HepG2 (cell line): ENCODE data around the gene PRIMA1. TPM values are rescaled to one million over a fixed set of nuclear protein-coding genes. Genes with fewer than 3 reads are reported as not detected.

ENCODE experiments used
- AKNA ChIP-seq: sonication (generic); formaldehyde crosslinking; IDR thresholded peaks from 2 replicates; pipeline ENCODE4 v1.4.0; 2020; ENCODE audit warnings: missing genetic modification reagents, borderline replicate concordance
- ARID5B ChIP-seq: IDR thresholded peaks from 2 replicates; pipeline ENCODE4 v1.4.0; 2020; ENCODE audit warnings: mild to moderate bottlenecking, missing genetic modification reagents
- BATF2 ChIP-seq: sonication (generic); formaldehyde crosslinking; IDR thresholded peaks from 2 replicates; pipeline ENCODE4 v1.8.0; 2022; ENCODE audit warnings: mild to moderate bottlenecking, missing genetic modification reagents, moderate library complexity
- BRD4 ChIP-seq: sonication (generic); formaldehyde crosslinking; IDR thresholded peaks from 2 replicates; pipeline ENCODE4 v1.4.0; 2020; ENCODE audit warnings: missing genetic modification reagents
- DPF2 ChIP-seq: sonication (generic); formaldehyde crosslinking; IDR thresholded peaks from 2 replicates; pipeline ENCODE4 v1.4.0; 2020; ENCODE audit warnings: mild to moderate bottlenecking, low read depth, missing genetic modification reagents, borderline replicate concordance
- FIP1L1 ChIP-seq: fragments of 200-400 bp; formaldehyde crosslinking; IDR thresholded peaks from 2 replicates; pipeline ENCODE4 v1.6.1; 2018; ENCODE audit warnings: low read depth, mild to moderate bottlenecking, low read length, moderate library complexity, borderline replicate concordance; ENCODE audit not compliant: insufficient read depth
- GATA4 ChIP-seq: sonication (generic); IDR thresholded peaks from 2 replicates; pipeline ENCODE4 v1.6.1; 2016; ENCODE audit warnings: antibody characterized with exemption, low read depth, borderline replicate concordance
- HDAC1 ChIP-seq: sonication (generic); formaldehyde crosslinking; IDR thresholded peaks from 2 replicates; pipeline ENCODE4 v1.5.1; 2020; ENCODE audit warnings: mild to moderate bottlenecking, missing genetic modification reagents
- HNRNPUL1 ChIP-seq: fragments of 200-400 bp; formaldehyde crosslinking; IDR thresholded peaks from 2 replicates; pipeline ENCODE4 v1.6.1; 2017; ENCODE audit warnings: low read depth, mild to moderate bottlenecking, low read length, moderate library complexity
- SMAD3 ChIP-seq: sonication (generic); formaldehyde crosslinking; IDR thresholded peaks from 2 replicates; pipeline ENCODE4 v1.4.0; 2020; ENCODE audit warnings: missing genetic modification reagents
- SMARCC2 ChIP-seq: fragments of 450-650 bp; IDR thresholded peaks from 2 replicates; pipeline ENCODE4 v1.6.1; 2017; ENCODE audit warnings: antibody characterized with exemption, mild to moderate bottlenecking
- STAT5B ChIP-seq: sonication (generic); formaldehyde crosslinking; IDR thresholded peaks from 2 replicates; pipeline ENCODE4 v1.4.0; 2020; ENCODE audit warnings: missing genetic modification reagents
- ZBTB14 ChIP-seq: sonication (generic); formaldehyde crosslinking; IDR thresholded peaks from 2 replicates; pipeline ENCODE4 v1.4.0; 2020; ENCODE audit warnings: missing genetic modification reagents
- ZBTB26 ChIP-seq: IDR thresholded peaks from 2 replicates; pipeline ENCODE4 v1.6.1; 2016; ENCODE audit warnings: missing compliant biosample characterization, missing genetic modification reagents, borderline replicate concordance
- ZFAT ChIP-seq: sonication (generic); formaldehyde crosslinking; conservative IDR thresholded peaks from 2 replicates; pipeline ENCODE4 v1.8.1; 2023; ENCODE audit warnings: missing genetic modification reagents, inconsistent platforms
- ZFP62 ChIP-seq: sonication (generic); formaldehyde crosslinking; IDR thresholded peaks from 2 replicates; pipeline ENCODE4 v1.4.0; 2020; ENCODE audit warnings: missing genetic modification reagents
- ZNF263 ChIP-seq: sonication (generic); formaldehyde crosslinking; IDR thresholded peaks from 2 replicates; pipeline ENCODE4 v1.4.0; 2020; ENCODE audit warnings: missing genetic modification reagents
- ZNF672 ChIP-seq: sonication (generic); formaldehyde crosslinking; IDR thresholded peaks from 2 replicates; pipeline ENCODE4 v1.8.1; 2022; ENCODE audit warnings: missing genetic modification reagents
- ZSCAN31 ChIP-seq: sonication (generic); formaldehyde crosslinking; IDR thresholded peaks from 2 replicates; pipeline ENCODE4 v1.5.0; 2020; ENCODE audit warnings: low read depth, mild to moderate bottlenecking, missing genetic modification reagents
- polyA plus RNA-seq, 8 experiments: library from polyadenylated mRNA; depleted of rRNA in 3 of 8; stranded (reverse) in 7 of 8; unstranded in 1 of 8; fragments of >200 nt; fragmentation: Illumina TruSeq in 4 of 8; extraction: Trizol in 4 of 8; gene quantifications; 2 replicates each; pipeline versions ENCODE4 v1.2.1 to v1.2.3, GENCODE V29; 2011 to 2016; ENCODE audit warnings: low read depth in 4 of 8, missing spikeins in 1 of 8, mixed read lengths in 1 of 8; ENCODE audit not compliant: insufficient read depth in 1 of 8
- total RNA-seq, 5 experiments: library from RNA; depleted of rRNA; stranded (reverse); fragments of >200 nt; fragmentation: Illumina TruSeq; extraction: Trizol; gene quantifications; 2 replicates each; pipeline ENCODE4 v1.2.3, GENCODE V29; 2016; ENCODE audit warnings: low read depth in 1 of 5

PRIMA1 gene
- total and polyA plus RNA-seq, 2 of the 13 experiments (the other 11 are each of a cell fraction or from before 2014, with no cell fraction given), result 2.4 to 3.2 TPM

GRCh38 chr14:93778453-93778852 is 9.8 kb downstream of the PRIMA1 start (continued):
- TF ChIP-seq AKNA (CRISPR knock-in tag), result no peak
- TF ChIP-seq ZFP62 (CRISPR knock-in tag), result no peak
- TF ChIP-seq ZNF263 (CRISPR knock-in tag), result no peak
- peak; percentile 72; the same call in 1 of the 2 replicates for TF ChIP-seq DPF2
- TF ChIP-seq SMARCC2, result no peak
- no peak for TF ChIP-seq STAT5B (CRISPR knock-in tag)
- TF ChIP-seq FIP1L1, result no peak
- TF ChIP-seq BATF2, result no peak
- TF ChIP-seq HDAC1, result peak; percentile 38; the same call in 1 of the 2 replicates
- TF ChIP-seq ZSCAN31, result no peak
- TF ChIP-seq ZBTB26 (CRISPR knock-in tag), result no peak
- TF ChIP-seq ZNF672 (CRISPR knock-in tag), result no peak
- no peak for TF ChIP-seq ZBTB14
- no peak for TF ChIP-seq BRD4 (CRISPR knock-in tag)
- TF ChIP-seq ZFAT (CRISPR knock-in tag), result no peak
- TF ChIP-seq ARID5B, result peak; percentile 92
- TF ChIP-seq HNRNPUL1, result no peak
- TF ChIP-seq GATA4, result peak; percentile 70; the same call in 1 of the 2 replicates
- TF ChIP-seq SMAD3 (CRISPR knock-in tag), result 0 out of 2 replicates have a peak, but pooled peaks have one; percentile 34
